ENCODE measurements around the gene PPP2R3B. TPM values are rescaled to one million over a fixed set of nuclear protein-coding genes. Genes with fewer than 3 reads are reported as not detected.

Gene PPP2R3B
- total and polyA plus RNA-seq, 2 of the 4 experiments (the other 2 are of a cell fraction) = 13.2 to 13.3 TPM

GRCh38 chrX:431492-432111 is 44.9 kb upstream of the PPP2R3B start:
- Histone ChIP-seq H2AK9ac (replicated peaks; ENCODE audit: low read depth, low read length, poor library complexity) (no peak overlapping the region), H3K18ac (ENCODE audit: low read depth, low read length) (no peak overlapping the region), H3K4me3 (ENCODE audit: insufficient read depth, low read depth, low read length) (no peak overlapping the region), H4K8ac (ENCODE audit: low read depth in 2 of 2, low read length in 2 of 2) (no peak overlapping the region), H2BK20ac (ENCODE audit: low read depth, low read length) (no peak overlapping the region), H3K9ac (ENCODE audit: low read depth, low read length) (no peak overlapping the region), H4K5ac (ENCODE audit: low read depth, low read length) (no peak overlapping the region), H3K27me3 (ENCODE audit: control insufficient read depth, insufficient read depth, low read length) (no peaks in the 10 kb centered on the region), H3K56ac (ENCODE audit: extremely low read depth, insufficient read depth, low read length) (no peak overlapping the region), H3K9me1 (ENCODE audit: insufficient read depth, low read length) (no peaks in the 10 kb centered on the region), H3K4me1 (ENCODE audit: control insufficient read depth, insufficient read depth, low read length) (no peaks in the 10 kb centered on the region), H3K9me3 (ENCODE audit: control insufficient read depth, insufficient read depth, low read length) (no peaks in the 10 kb centered on the region), H3K36me3 (ENCODE audit: control insufficient read depth, insufficient read depth, low read length) (no peaks in the 10 kb centered on the region), H3K4me2 (ENCODE audit: low read depth, low read length) (no peak overlapping the region), H3K23ac (ENCODE audit: low read depth, low read length) (no peak overlapping the region), H3K14ac (replicated peaks; ENCODE audit: low read depth, low read length) (no peak overlapping the region), H2AK5ac (ENCODE audit: low read depth, low read length) (no peak overlapping the region), H3K4ac (ENCODE audit: low read depth, low read length) (no peak overlapping the region), H2BK5ac (ENCODE audit: low read depth, low read length, poor library complexity, severe bottlenecking) (no peak overlapping the region), H2BK15ac (ENCODE audit: low read depth, low read length) (no peak overlapping the region), H2BK120ac (ENCODE audit: low read depth, low read length) (no peak overlapping the region), H2AFZ (replicated peaks; ENCODE audit: low read length, poor library complexity) (no peak overlapping the region), H3K79me1 (ENCODE audit: low read depth in 1 of 2, low read length in 2 of 2) (no peaks in the 10 kb centered on the region), H3K27ac (ENCODE audit: insufficient read depth, low read length) (no peak overlapping the region), H4K91ac (ENCODE audit: insufficient read depth, low read depth, low read length) (no peak overlapping the region), H4K20me1 (ENCODE audit: insufficient read depth, low read length) (no peaks in the 10 kb centered on the region)
- DNase-seq (no peak), ATAC-seq (ENCODE audit: low read depth) (no peak)
- CTCF ChIA-PET = no interaction called here
- BruUV-seq (replicated peaks) = no TSS peak
- no peak for TF ChIP-seq FOS (IDR thresholded peaks at IDR 0.05; ENCODE audit: low read depth, low read length)
- TF ChIP-seq CTCF (conservative IDR thresholded peaks at IDR 0.05; ENCODE audit: low read depth, low read length) = no peak
- TF ChIP-seq POLR2A (IDR thresholded peaks at IDR 0.05; ENCODE audit: low read depth, low read length) = no peak
- no peak for TF ChIP-seq CHD1 (IDR thresholded peaks at IDR 0.05; ENCODE audit: low read depth, low read length)
- no CpG with 5 or more reads among the region's 2 CpGs for WGBS, 2 experiments (ENCODE audit: extremely low coverage in 2 of 2, insufficient read length in 1 of 2)
- POLR2A ChIA-PET (ENCODE audit: unreplicated experiment) = no interaction called here
- intact Hi-C loops (cut with micrococcal nuclease) = no loop called here
- in situ Hi-C loops (cut with MboI; ENCODE audit: low sequenced_read_pairs) = no loop called here
- dilution Hi-C loops (cut with HindIII; ENCODE audit: low sequenced_read_pairs, unreplicated experiment) = no loop called here
